Vagina (tissue), 2 donors: ENCODE results near the gene PTGER3.

ENCODE experiments used
- POLR2A ChIP-seq, 2 donors: fragments of 450-650 bp; IDR thresholded peaks; one replicate each; pipeline ENCODE4 v1.6.1; 2017; ENCODE audit warnings: antibody characterized with exemption in 2 of 2, mild to moderate bottlenecking in 2 of 2, moderate library complexity in 2 of 2
- TF ChIP-seq, protein P1 (sequence below), 3 experiments: fragments of 450-650 bp in 2 of 3; fragments of 200-600 bp in 1 of 3; sonication (generic) in 1 of 3; IDR thresholded peaks; one replicate each; pipeline ENCODE4 v1.5.1; 2017 to 2019; ENCODE audit warnings: antibody characterized with exemption in 3 of 3, mild to moderate bottlenecking in 2 of 3, moderate library complexity in 2 of 3

DNA sequence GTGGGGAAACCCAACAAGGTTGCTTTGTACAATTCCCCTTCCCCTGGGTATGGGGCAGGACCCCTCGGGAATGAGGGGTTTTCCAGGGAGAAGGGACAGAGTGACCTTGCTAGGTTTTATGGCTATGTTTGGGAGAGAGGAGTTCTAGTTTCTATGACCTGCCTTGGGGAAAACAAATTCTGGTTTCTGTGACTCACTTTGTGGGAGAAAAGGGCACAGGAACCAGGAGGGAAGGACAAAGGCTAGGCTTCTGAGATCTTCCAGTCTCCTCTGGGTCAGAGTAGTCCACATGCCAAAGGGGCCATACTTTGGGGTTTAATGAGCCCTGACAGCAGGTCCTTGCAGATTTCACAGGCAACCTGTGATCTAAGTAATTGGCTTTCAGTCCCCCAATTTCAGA is 5.5 kb upstream of the PTGER3 start:
- TF ChIP-seq, protein P1, sequence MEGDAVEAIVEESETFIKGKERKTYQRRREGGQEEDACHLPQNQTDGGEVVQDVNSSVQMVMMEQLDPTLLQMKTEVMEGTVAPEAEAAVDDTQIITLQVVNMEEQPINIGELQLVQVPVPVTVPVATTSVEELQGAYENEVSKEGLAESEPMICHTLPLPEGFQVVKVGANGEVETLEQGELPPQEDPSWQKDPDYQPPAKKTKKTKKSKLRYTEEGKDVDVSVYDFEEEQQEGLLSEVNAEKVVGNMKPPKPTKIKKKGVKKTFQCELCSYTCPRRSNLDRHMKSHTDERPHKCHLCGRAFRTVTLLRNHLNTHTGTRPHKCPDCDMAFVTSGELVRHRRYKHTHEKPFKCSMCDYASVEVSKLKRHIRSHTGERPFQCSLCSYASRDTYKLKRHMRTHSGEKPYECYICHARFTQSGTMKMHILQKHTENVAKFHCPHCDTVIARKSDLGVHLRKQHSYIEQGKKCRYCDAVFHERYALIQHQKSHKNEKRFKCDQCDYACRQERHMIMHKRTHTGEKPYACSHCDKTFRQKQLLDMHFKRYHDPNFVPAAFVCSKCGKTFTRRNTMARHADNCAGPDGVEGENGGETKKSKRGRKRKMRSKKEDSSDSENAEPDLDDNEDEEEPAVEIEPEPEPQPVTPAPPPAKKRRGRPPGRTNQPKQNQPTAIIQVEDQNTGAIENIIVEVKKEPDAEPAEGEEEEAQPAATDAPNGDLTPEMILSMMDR (IDR thresholded peaks at IDR 0.05) = no peak
- TF ChIP-seq POLR2A (IDR thresholded peaks at IDR 0.05) = no peak
